ACC112 (cell line): ENCODE data around the gene FAM161A.
A peak's percentile ranks its signal among the peaks of the same experiment; 100 is the strongest.
"Not testable (repeated sequence)": the region's sequence is repeated elsewhere in the genome, so short reads cannot be mapped to it uniquely, and the experiment has no call there.

Source experiments
- H2AFZ ChIP-seq: fragments of 200-600 bp; sonication (generic); one replicate; pipeline ENCODE4 v1.6.0; 2017; ENCODE audit warnings: antibody characterized with exemption, low read length; ENCODE audit not compliant: unreplicated experiment
- H3K27ac ChIP-seq: fragments of 200-600 bp; sonication (generic); 2 replicates; pipeline ENCODE4 v1.5.1; 2014; ENCODE audit warnings: low read depth, mild to moderate bottlenecking, antibody characterized with exemption, low read length, moderate library complexity
- H3K27me3 ChIP-seq: fragments of 200-600 bp; sonication (generic); 2 replicates; pipeline ENCODE4 v1.6.1; 2014; ENCODE audit warnings: mild to moderate bottlenecking, antibody characterized with exemption, low read length, moderate library complexity, mixed read lengths; ENCODE audit not compliant: insufficient read depth
- H3K36me3 ChIP-seq: fragments of 200-600 bp; sonication (generic); 2 replicates; pipeline ENCODE4 v1.6.1; 2016; ENCODE audit warnings: mild to moderate bottlenecking, antibody characterized with exemption, low read length, moderate library complexity, mixed read lengths; ENCODE audit not compliant: insufficient read depth
- H3K4me1 ChIP-seq: fragments of 200-600 bp; sonication (generic); one replicate; pipeline ENCODE4 v1.6.1; 2016; ENCODE audit warnings: low read length, mixed read lengths; ENCODE audit not compliant: insufficient read depth, unreplicated experiment, control insufficient read depth
- H3K4me3 ChIP-seq: fragments of 200-600 bp; sonication (generic); 2 replicates; pipeline ENCODE4 v1.5.1; 2014; ENCODE audit warnings: mild to moderate bottlenecking, low read depth, low read length
- H3K79me2 ChIP-seq: fragments of 200-600 bp; sonication (generic); one replicate; pipeline ENCODE4 v1.6.0; 2016; ENCODE audit warnings: low read length; ENCODE audit not compliant: control insufficient read depth, unreplicated experiment, insufficient read depth

The FAM161A gene

DNA sequence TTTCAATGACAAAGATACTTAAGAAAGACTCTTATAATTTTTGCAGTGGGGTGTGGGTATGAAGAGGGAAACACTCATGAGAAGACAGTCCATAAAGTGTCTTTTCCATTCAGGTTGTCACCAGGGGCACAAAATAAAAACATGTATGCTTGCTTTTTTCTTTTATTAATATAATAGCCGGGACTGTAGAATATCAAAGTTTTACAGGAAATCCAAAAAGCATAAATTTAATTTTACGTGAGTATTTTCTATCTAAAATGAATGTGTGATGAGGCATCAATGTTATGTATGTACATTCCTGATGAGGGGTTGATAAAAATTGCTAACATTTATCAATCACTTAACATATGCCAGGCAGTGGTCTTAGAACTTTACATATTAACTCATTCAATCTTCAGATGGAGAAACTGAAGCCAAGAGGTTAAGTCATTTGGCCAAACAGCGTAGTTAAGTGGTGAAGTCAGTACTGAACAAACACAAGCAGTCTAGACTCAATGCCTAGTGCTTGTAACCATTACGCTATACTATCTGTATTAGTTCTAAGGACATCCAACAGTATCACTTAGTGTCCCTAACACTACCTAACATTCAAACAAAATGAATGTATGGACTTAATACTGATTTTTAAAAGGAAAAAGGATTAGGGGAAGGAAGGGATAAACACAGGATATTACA, 23.8 kb upstream of the FAM161A start:
- Histone ChIP-seq H3K4me3 (no peak overlapping the region), H3K4me1 (no peaks in the 10 kb centered on the region), H3K79me2 (peaks cover 33% of the 10 kb centered on the region), H3K27me3 (no peaks in the 10 kb centered on the region), H3K36me3 (peaks cover 57% of the 10 kb centered on the region), H2AFZ (no peak overlapping the region), H3K27ac (no peak overlapping the region)

DNA sequence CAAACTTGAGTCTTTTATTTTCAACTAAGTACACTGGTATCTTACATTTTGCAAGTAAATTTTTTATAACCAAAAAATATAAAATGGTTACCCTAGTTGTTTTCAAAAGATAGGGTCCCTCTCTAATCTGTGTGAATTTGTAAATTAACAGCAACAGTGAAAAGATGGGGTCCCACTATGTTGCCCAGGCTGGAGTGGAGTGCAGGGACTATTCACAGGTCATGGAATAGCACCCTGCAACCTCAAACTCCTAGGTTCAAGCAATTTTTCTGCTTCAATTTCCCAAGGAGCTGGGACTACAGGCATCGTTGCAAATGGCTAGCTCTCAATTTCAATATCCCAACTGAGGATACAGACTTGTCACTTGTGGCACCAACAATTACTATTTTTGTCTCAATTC, 22.5 kb upstream of the FAM161A start:
- Histone ChIP-seq H3K79me2 (peaks cover 31% of the 10 kb centered on the region), H3K4me1 (no peaks in the 10 kb centered on the region), H3K27me3 (no peaks in the 10 kb centered on the region), H3K27ac (no peak overlapping the region), H2AFZ (no peak overlapping the region), H3K36me3 (peaks cover 59% of the 10 kb centered on the region), H3K4me3 (no peak overlapping the region)

DNA sequence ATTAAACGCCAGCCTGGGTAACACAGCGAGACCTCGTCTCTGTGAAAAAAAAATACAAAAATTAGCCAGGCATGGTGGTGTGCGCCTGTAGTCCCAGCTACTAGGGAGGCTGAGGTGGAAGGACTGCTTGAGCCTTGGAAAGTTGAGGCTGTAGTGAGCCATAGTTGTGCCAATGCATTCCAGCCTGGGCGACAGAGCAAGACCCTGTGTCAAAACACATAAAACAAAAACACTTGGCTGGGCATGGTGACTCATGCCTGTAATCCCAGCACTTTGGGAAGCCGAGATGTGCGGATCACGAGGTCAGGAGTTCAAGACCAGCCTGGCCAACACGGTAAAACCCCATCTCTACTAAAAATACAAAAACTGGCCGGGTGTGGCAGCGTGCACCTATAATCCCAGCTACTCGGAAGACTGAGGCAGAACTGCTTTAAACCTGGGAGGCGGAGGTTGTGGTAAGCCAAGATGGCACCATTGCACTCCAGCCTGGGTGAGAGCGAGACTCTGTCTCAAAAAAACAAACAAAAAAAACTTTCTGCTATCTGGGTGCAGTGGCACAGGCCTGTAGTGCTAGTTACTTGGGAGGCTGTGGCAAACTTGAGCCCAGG, 12.7 kb upstream of the FAM161A start:
- H3K36me3 ChIP-seq: peaks cover 45% of the 10 kb centered on the region
- H3K79me2 ChIP-seq, H3K27ac ChIP-seq, H3K27me3 ChIP-seq, H2AFZ ChIP-seq, H3K4me1 ChIP-seq, H3K4me3 ChIP-seq: not testable (repeated sequence)

DNA sequence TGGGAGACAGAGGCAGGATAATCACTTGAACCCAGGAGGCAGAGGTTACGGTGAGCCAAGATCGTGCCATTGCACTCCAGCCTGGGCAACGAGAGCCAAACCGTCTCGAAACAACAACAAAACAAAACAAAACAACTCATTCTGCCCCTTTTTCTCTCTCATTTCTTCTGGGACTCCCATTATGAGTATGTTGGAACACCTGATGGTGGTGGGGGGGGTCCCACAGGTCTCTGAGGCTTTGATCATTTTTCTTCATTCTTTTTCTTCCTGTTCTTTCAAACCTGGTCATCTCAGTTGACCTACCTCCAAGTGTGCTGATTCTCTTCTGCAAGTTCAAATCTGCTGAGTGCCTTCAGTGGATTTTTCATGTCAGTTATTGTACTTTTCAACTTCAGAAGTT, 8.2 kb upstream of the FAM161A start:
- H3K4me1 ChIP-seq: no peaks in the 10 kb centered on the region
- no peak overlapping the region for H3K27ac ChIP-seq
- H3K79me2 ChIP-seq: no peaks in the 10 kb centered on the region
- no peak overlapping the region for H3K4me3 ChIP-seq
- H2AFZ ChIP-seq: no peak overlapping the region
- no peaks in the 10 kb centered on the region for H3K27me3 ChIP-seq
- peaks cover 22% of the 10 kb centered on the region for H3K36me3 ChIP-seq

DNA sequence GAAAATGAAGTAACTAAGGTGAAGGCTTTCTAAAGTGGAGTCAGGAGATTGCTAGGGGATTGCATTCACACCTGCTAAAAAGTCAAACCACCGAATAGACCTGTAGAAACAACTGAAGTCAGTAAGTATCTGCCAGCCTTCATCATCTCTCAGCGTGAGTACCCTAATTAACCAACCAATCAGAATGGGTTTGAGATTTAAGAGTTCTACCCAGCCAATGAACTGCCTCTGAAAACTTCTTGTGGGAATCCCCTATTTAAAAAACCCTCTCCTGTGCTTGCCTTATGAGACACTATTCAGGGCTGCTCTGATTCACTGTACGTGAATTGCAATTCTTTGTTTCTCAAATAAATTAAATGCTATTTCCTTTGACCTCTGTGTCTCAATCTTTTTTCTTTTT, 3.4 kb upstream of the FAM161A start:
- Histone ChIP-seq H3K4me3 (no peak overlapping the region), H3K36me3 (no peaks in the 10 kb centered on the region; the same call in 1 of the 2 replicates), H3K27ac (no peak overlapping the region), H3K4me1 (no peaks in the 10 kb centered on the region), H3K79me2 (no peaks in the 10 kb centered on the region), H2AFZ (no peak overlapping the region), H3K27me3 (no peaks in the 10 kb centered on the region)

DNA sequence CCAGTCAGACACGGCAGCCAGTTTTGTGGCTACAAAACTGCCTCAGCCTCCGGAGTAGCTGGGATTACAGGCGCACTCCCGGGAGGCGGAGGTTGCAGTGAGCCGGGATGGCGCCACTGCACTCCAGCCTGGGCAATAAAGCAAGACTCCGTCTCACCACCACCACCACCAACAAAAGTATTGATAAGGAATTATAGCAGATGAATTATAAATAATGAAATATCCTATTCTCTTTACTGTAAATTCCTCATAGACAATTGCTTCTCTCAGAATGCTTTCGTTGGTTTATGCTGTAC, 1.4 kb upstream of the FAM161A start:
- no peaks in the 10 kb centered on the region for H3K36me3 ChIP-seq
- H3K4me1 ChIP-seq: no peaks in the 10 kb centered on the region
- peak overlapping the region; percentile 99 for H2AFZ ChIP-seq
- H3K4me3 ChIP-seq: peak overlapping the region; percentile 85
- no peak overlapping the region for H3K27ac ChIP-seq
- no peaks in the 10 kb centered on the region for H3K27me3 ChIP-seq
- no peaks in the 10 kb centered on the region for H3K79me2 ChIP-seq

DNA sequence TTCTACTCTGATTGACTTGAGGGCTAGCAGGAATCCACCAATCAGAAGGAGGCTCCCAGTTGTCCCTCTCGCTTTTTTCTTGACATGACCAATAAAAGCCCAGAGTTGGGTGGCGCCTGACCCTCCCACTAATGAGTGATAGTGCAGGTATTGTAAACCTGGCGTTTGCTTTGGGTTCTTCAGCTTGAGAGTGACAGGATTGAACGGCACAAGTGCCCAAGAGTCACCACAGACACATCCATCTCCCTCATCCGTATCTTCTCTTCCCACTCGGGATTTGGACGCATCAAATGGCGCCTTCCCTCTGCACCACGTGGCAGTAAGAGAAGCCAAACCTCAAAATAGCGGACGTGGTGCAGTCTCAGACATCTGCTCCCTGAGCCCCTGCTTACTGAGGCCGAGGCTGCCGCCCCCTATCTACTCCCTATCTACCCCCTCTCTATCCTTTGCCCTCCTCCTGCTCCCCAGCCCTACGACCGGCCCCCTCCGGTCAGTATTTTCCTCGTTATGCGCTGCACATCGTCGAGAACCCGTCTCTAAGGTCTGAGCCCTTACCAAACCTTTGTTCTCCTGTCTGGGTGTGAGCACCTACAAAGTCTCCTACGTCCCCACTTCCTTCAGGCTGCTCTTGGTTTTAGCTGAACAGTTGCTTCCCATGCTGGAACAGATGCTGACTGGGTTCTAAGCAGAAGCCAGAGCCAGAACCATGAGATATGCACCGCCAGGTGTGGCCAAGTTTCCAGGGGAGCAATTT, 881 bp upstream of the FAM161A start:
- H2AFZ ChIP-seq: peak overlapping the region; percentile 99
- no peaks in the 10 kb centered on the region for H3K79me2 ChIP-seq
- peak overlapping the region; percentile 71 for H3K27ac ChIP-seq

DNA sequence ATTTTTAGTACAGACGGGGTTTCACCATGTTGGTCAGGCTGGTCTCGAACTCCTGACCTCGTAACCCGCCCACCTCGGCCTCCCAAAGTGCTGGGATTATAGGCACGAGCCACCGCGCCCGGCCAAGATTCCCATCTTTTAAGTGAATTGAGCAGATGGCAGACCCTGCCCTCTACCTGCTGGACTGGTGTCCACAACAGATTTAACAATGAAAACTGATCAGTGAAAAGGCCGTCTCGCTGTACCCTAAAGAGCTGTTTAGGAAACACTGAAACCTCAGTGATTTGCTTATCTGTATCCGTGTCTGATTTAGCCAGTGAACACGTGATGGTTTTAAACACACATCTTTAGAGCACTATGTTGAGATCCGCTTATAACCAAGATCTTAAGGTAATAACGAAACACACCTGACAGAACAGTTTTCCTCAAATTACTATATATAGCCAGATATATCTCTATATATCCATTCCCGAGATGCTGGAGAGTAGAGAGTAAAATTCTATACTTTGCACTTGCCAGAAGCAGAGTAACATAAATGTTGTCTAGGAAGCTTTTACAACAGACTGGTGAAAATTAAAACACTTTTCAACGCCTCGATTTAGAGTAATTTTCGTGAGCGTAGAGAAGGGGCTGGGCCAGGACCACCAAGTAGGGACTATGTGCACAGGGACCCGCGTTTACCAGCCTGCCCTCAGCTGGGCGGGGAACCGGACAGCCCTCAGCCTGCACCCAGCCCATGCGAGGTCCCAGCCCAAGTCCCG, 594 bp downstream of the FAM161A start:
- peak overlapping the region; percentile 85 for H3K4me3 ChIP-seq
- no peaks in the 10 kb centered on the region for H3K79me2 ChIP-seq
- 0 out of 2 replicates have a peak overlapping the region, but pooled peaks have one; percentile 20 for H3K27ac ChIP-seq
- H3K36me3 ChIP-seq: no peaks in the 10 kb centered on the region
- no peaks in the 10 kb centered on the region for H3K4me1 ChIP-seq
- no peaks in the 10 kb centered on the region for H3K27me3 ChIP-seq
- H2AFZ ChIP-seq: peak overlapping the region; percentile 81

More for the DNA sequence above, 881 bp upstream of the FAM161A start:
- no peaks in the 10 kb centered on the region for H3K36me3 ChIP-seq
- H3K4me3 ChIP-seq: peak overlapping the region; percentile 85
- no peaks in the 10 kb centered on the region for H3K27me3 ChIP-seq
- no peaks in the 10 kb centered on the region for H3K4me1 ChIP-seq

DNA sequence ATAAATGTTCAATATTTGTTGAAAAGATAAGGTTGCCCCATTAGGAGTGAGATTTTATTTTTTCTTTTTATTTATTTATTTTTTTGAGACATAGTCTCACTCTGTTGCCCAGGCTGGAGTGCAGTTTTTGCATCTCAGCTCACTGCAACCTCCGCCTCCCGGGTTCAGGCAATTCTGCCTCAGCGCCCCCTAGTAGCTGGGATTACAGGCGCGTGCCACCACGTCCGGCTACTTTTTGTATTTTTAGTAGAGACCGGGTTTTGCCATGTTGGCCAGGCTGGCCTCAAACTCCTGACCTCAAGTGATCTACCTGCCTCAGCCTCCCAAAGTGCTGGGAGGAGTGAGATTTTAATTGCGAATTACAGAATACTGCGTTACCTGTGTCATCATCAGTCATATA, 2.6 kb downstream of the FAM161A start:
- H3K27ac ChIP-seq, H2AFZ ChIP-seq, H3K36me3 ChIP-seq, H3K4me1 ChIP-seq, H3K79me2 ChIP-seq, H3K27me3 ChIP-seq, H3K4me3 ChIP-seq: not testable (repeated sequence)

DNA sequence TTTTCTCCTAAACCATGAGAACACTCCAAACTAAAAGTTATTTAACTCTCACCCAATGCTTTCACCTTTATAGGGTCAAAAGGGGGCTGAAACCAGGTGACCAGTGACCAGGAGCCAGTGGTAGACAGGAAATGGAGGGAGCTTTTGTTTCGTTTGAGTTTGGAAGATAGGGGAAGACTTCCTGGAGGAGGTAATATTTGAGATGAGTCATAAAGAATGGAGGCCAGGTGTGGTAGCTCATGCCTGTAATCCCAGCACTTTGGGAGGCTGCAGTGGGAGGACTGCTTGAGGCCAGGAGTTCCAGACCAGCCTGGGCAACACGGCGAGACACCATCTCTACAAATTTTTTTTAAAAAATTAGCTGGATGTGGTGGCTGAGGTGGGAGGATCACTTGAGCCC, 8.5 kb downstream of the FAM161A start:
- Histone ChIP-seq H3K27me3 (no peaks in the 10 kb centered on the region), H3K4me3 (no peak overlapping the region), H3K27ac (no peak overlapping the region), H2AFZ (no peak overlapping the region), H3K36me3 (no peaks in the 10 kb centered on the region), H3K4me1 (no peaks in the 10 kb centered on the region), H3K79me2 (no peaks in the 10 kb centered on the region)
